Cardiac septum (tissue), 1 donor: ENCODE results near the gene MN1. TPM values are rescaled to one million over a fixed set of nuclear protein-coding genes. Genes with fewer than 3 reads are reported as not detected.

Experiments
- DNase-seq: peaks from one replicate; pipeline ENCODE4 v3.0.0-alpha.2; 2020; ENCODE audit warnings: low spot score
- intact Hi-C: fragments of 100-400 bp; cut with DNase I; formaldehyde crosslinking; loops from one replicate; pipeline ENCODE4 v1.14.0; 2022
- total RNA-seq: library from RNA; stranded (reverse); fragmentation: NEBNext Ultra II Directional; extraction: Animal tissue kit (Norgen Biotek cat#: 25700); gene quantifications from one replicate; pipeline ENCODE4 v1.2.1, GENCODE V29; 2021
- donor health status: DM: no; HTN: no; CAD: no.

Gene MN1
- total RNA-seq, 1 donor from 2014 or later: 6.4 TPM

DNA sequence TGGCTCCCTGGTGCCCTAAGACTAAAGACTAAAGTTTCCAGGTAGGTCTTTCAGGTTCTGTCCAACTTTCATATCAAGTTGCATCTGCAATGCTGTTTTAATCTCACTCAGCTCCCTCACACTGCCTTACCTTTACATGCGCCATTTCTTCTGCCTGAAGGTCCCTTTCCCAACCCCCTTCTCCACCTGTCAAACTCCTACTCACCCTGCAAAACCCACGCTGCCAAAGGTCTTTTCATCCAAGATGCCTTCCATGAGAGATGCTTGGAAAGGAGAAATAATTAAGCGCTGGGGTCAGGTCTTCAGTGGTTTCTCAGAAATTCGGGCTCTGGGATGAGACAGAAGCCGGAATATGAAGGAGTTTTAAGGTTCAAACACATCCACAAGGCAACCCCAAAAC lies 95.1 kb downstream of the MN1 start:
- DNase-seq: no peak
- intact Hi-C loops: no loop called here

DNA sequence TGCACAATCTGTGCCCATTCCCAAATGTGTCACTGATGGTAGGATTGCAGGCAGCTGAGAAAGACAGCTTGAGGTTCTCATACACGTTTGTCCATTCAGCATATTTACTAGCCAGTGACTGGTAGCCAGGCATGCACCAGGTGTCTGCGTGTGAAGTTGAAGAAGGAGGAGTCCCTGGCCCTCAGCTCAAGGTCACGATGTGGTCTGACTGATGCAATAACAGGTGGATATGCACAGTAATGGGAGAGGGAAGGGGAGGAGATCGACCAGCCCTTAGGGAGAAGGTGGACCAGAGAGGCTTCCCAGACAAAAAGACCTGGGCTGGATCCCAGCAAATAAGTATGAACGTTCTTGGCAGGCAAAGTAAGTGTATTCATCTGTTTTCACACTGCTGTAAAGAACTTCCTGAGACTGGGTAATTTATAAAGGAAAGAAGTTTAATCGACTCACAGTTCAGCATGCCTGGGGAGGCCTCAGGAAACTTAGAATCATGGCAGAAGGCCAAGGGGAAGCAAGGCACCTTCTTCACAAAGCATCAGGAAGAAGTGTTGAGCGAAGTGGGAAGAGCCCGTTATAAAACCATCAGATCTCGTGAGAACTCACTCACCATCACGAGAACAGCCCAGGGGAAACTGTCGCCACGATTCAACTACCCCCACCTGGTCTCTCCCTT lies 96.0 kb downstream of the MN1 start:
- intact Hi-C loops: no loop called here
- DNase-seq: no peak

DNA sequence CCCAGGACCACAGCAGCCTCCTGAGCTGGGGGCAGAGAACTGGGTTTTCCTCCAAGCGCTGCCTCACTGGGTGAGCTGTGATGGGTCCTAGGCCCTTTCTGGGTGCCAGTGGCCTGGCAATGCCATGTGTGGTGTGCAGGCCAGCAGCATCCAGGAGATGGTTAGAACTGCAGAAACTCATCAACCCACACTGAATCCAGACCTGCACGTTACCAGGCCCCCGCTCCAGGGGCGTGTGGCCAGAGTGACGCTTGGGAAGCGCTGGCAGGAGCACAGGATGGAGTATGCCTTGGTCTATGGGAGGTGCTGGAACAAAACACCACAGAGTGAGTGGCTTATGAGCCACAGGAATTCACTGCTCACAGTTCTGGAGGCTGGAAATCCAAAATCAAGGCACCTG lies 97.0 kb downstream of the MN1 start:
- intact Hi-C loops: no loop called here
- no peak for DNase-seq

DNA sequence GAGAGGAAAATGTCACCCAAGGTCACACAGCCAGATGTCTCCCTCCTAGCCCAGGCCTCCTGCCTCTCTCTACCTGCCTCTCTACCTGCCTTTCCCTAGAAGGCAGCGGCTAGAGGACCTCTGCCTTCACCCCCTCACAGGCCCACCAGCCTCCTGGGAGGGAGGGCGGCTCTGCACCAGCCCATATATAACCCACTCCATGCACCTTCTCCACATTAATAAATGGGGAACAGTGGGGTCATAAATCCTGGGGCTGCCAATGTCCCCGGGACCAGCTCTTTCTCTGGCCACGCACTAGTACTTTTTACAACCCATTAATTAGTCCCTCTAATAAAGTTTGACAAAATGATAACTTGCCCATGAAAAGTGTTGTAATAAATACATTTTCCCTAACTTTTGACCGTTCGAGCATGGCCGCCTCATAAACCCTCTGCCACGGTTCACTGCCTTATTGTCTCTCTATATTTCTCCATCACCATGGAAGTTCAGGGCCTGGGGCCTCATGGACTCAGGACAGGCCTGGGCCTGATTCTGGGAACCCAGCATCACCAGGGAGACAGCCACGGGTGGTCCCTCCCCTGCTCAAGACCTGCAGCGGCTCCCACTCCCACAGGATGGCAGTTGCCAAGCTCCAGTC lies 102.1 kb downstream of the MN1 start:
- DNase-seq: no peak
- intact Hi-C loops: no loop called here

DNA sequence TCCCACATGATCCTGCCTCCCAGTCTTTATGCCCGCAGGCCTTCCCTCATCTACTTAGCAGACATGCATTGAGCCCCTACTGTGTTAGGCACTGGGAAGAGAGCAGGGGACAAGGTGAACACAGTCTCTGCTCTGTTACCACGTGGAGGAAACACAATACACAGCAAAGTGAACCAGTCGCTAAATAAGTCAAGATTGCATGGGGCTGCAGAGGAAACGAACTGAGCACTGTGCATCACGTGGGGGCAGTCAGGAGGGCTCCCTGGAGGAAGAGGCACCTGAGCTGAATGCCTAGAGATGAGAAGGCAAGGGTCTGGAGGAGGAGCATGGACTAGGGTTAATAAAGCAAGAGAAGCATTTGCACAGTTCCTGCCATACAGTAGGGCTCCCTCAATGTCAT lies 102.7 kb downstream of the MN1 start:
- DNase-seq: no peak
- intact Hi-C loops: no loop called here

Other genes starting within 250 kb of the MN1 start
- 69.2 TPM for gene PITPNB, start 117.5 kb upstream of the MN1 start, total RNA-seq